ENCODE data around the gene UTP18. TPM values are rescaled to one million over a fixed set of nuclear protein-coding genes. Genes with fewer than 3 reads are reported as not detected.

Gene UTP18
- total and polyA plus RNA-seq, 8 donors, result 3.6 to 38.9 (median 20.1) TPM

GRCh38 chr17:51255673-51256072 lies 4.7 kb upstream of the UTP18 start:
- peak overlapping the region in 1 of 5 donors; percentile 34 for H3K27ac ChIP-seq
- WGBS, 5 donors, result 29 to 64% (median 46%) methylated on average over 6 of the region's 6 CpGs

GRCh38 chr17:51256101-51256500 lies 4.2 kb upstream of the UTP18 start:
- H3K4me3 ChIP-seq, result no peak overlapping the region
- DNase-seq, result no peak
- H3K9me3 ChIP-seq, result no peaks in the 10 kb centered on the region
- intact Hi-C loops (cut with DNase I; ENCODE audit: low total_unique reads), result no loop called here
- H3K4me1 ChIP-seq, result peaks cover 22 to 65% (median 50%) of the 10 kb centered on the region in 4 donors
- no peaks in the 10 kb centered on the region for H3K27me3 ChIP-seq
- 31 to 61% (median 47%) methylated on average over 3 of the region's 3 CpGs for WGBS, 5 donors
- peaks cover 0 to 35% (median 28%) of the 10 kb centered on the region in 4 donors for H3K36me3 ChIP-seq
- H3K27ac ChIP-seq, result peak overlapping the region in 1 of 5 donors; percentile 34
- TF ChIP-seq CTCF (IDR thresholded peaks at IDR 0.05), result no peak

More at GRCh38 chr17:51255673-51256072, 4.7 kb upstream of the UTP18 start:
- Histone ChIP-seq H3K27me3 (no peaks in the 10 kb centered on the region), H3K36me3 (peaks cover 0 to 37% (median 31%) of the 10 kb centered on the region in 4 donors), H3K4me3 (no peak overlapping the region), H3K9me3 (no peaks in the 10 kb centered on the region), H3K4me1 (peaks cover 22 to 62% (median 50%) of the 10 kb centered on the region in 4 donors)
- no peak for DNase-seq
- intact Hi-C loops (cut with DNase I; ENCODE audit: low total_unique reads), result no loop called here
- no peak for TF ChIP-seq POLR2AphosphoS5 (IDR thresholded peaks at IDR 0.05)
- no peak for TF ChIP-seq CTCF (IDR thresholded peaks at IDR 0.05)
- no peak for TF ChIP-seq POLR2A (IDR thresholded peaks at IDR 0.05)
- TF ChIP-seq EP300 (IDR thresholded peaks at IDR 0.05), result no peak

- intact Hi-C loops (cut with DNase I; ENCODE audit: low total_unique reads), result no loop called here
- no peak for TF ChIP-seq EP300 (IDR thresholded peaks at IDR 0.05)
- no peak for TF ChIP-seq POLR2A (IDR thresholded peaks at IDR 0.05)
- no peak for TF ChIP-seq CTCF (IDR thresholded peaks at IDR 0.05)
- no peak for TF ChIP-seq POLR2AphosphoS5 (IDR thresholded peaks at IDR 0.05)
- H3K27me3 ChIP-seq, result no peaks in the 10 kb centered on the region
- H3K27ac ChIP-seq, result no peak overlapping the region
- peaks cover 29 to 78% (median 63%) of the 10 kb centered on the region in 4 donors for H3K4me1 ChIP-seq
- 49 to 56% (median 52%) methylated on average over 3 of the region's 3 CpGs for WGBS, 5 donors
- DNase-seq, result no peak
- no peaks in the 10 kb centered on the region for H3K9me3 ChIP-seq
- peaks cover 0 to 24% (median 20%) of the 10 kb centered on the region in 4 donors for H3K36me3 ChIP-seq
- peak overlapping the region in 2 of 4 donors; percentile 95 to 97 for H3K4me3 ChIP-seq
Observed at GRCh38 chr17:51257150-51258081, 2.9 kb upstream of the UTP18 start.

- peak in 1 of 2 donors; percentile 73 for DNase-seq
- Histone ChIP-seq H3K4me1 (peaks cover 29 to 78% (median 68%) of the 10 kb centered on the region in 4 donors), H3K27me3 (no peaks in the 10 kb centered on the region), H3K27ac (peak overlapping the region; percentile 96 to 99 (median 98)), H3K9me3 (no peaks in the 10 kb centered on the region), H3K4me3 (peak overlapping the region; percentile 75 to 97 (median 86)), H3K36me3 (peaks cover 4 to 26% (median 22%) of the 10 kb centered on the region in 4 donors)
- WGBS, 5 donors, result 1 to 3% (median 1%) methylated on average over 16 to 18 of the region's 18 CpGs
- TF ChIP-seq EP300 (IDR thresholded peaks at IDR 0.05) (no peak), POLR2A (IDR thresholded peaks at IDR 0.05) (no peak), POLR2AphosphoS5 (IDR thresholded peaks at IDR 0.05) (no peak), CTCF (IDR thresholded peaks at IDR 0.05) (no peak)
- intact Hi-C loops (cut with DNase I; ENCODE audit: low total_unique reads), result no loop called here
Observed at GRCh38 chr17:51258756-51259563, 1.4 kb upstream of the UTP18 start.

Data from stomach (tissue), 9 donors.